ENCODE measurements around the gene RAC2.

RAC2 gene

DNA sequence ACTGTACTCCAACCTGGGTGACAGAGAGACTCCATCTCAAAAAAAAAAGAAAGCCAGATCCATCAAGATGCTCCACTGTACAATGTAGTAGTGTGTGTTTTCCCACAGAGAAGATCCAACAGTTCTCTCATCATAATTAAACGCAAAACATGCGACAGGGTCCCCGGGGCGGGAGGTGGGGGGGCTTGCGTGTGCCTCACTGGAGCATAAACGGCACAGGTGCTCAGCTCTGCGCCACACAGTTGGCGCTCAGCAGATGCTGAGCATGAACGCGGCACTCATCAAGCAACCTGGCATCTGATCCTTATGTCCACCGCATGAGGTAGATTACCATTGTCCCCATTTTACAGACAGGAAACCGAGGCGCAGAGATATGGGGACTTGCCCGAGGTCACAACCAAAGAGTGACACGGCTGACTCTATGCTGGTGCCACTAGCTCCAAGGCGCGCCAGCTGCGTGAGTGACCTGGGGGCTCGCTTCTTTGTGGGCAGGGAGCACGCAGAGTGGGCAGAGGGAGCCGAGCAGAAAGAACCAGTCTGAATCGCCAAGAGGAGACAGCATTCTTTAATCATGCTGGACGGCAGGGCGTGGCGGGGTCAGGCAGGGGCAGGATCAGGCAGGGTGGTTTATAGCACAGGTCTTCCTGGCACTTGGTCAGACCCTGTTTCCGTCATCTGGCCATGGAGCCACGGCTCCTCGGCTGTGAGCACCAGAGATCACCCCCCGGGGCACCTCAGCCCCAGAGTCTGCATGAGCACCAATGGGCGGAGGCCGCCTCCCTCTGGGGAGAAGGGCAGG is 64.2 kb downstream of the RAC2 start:
- no peak overlapping the region for H3K4me2 ChIP-seq (ENCODE audit: low read length)

DNA sequence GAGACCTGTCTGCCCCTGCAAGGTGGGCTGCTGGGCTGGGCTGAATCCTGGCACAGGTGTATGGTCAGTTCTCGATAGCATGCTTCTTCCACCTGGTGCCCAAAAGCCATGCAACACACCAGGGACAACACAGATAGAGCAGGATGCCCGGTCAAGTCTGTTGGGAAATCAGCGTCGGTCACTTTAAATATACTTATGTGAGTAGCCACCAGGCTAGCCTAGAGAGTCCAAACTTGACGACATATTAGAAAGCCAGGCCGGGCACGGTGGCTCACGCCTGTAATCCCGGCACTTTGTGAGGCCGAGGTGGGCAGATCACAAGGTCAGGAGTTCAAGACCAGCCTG is 65.0 kb downstream of the RAC2 start:
- Histone ChIP-seq H3K4me3 (ENCODE audit: low read depth, low read length, poor library complexity, severe bottlenecking) (no peak overlapping the region), H3K79me2 (ENCODE audit: insufficient read depth, low read length) (no peaks in the 10 kb centered on the region), H3K4me1 (ENCODE audit: insufficient read depth, low read length, severe bottlenecking) (peaks cover 6% of the 10 kb centered on the region), H3K36me3 (ENCODE audit: insufficient read depth, low read length) (no peaks in the 10 kb centered on the region), H3K9ac (ENCODE audit: low read length) (no peak overlapping the region), H3K27ac (ENCODE audit: low read depth, low read length, poor library complexity, severe bottlenecking) (no peak overlapping the region), H3K27me3 (ENCODE audit: insufficient read depth, low read length) (peaks cover 25% of the 10 kb centered on the region), H2AFZ (ENCODE audit: low read length) (no peak overlapping the region), H4K20me1 (ENCODE audit: insufficient read depth, low read length) (no peaks in the 10 kb centered on the region), H3K9me2 (ENCODE audit: low read depth, low read length) (no peaks in the 10 kb centered on the region), H3F3A (ENCODE audit: insufficient read depth, low read length) (no peaks in the 10 kb centered on the region), H3K9me3 (ENCODE audit: low read length) (no peaks in the 10 kb centered on the region), H3K4me2 (ENCODE audit: low read length) (no peak overlapping the region)
- no peak for TF ChIP-seq EZH2 (IDR thresholded peaks at IDR 0.05; ENCODE audit: borderline replicate concordance, low read length)
- TF ChIP-seq, protein P1, sequence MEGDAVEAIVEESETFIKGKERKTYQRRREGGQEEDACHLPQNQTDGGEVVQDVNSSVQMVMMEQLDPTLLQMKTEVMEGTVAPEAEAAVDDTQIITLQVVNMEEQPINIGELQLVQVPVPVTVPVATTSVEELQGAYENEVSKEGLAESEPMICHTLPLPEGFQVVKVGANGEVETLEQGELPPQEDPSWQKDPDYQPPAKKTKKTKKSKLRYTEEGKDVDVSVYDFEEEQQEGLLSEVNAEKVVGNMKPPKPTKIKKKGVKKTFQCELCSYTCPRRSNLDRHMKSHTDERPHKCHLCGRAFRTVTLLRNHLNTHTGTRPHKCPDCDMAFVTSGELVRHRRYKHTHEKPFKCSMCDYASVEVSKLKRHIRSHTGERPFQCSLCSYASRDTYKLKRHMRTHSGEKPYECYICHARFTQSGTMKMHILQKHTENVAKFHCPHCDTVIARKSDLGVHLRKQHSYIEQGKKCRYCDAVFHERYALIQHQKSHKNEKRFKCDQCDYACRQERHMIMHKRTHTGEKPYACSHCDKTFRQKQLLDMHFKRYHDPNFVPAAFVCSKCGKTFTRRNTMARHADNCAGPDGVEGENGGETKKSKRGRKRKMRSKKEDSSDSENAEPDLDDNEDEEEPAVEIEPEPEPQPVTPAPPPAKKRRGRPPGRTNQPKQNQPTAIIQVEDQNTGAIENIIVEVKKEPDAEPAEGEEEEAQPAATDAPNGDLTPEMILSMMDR (IDR thresholded peaks at IDR 0.05; ENCODE audit: low read length), result no peak

More for the DNA sequence above, 64.2 kb downstream of the RAC2 start:
- H3K4me1 ChIP-seq (ENCODE audit: insufficient read depth, low read length, severe bottlenecking), result peaks cover 6% of the 10 kb centered on the region
- no peaks in the 10 kb centered on the region for H3K9me2 ChIP-seq (ENCODE audit: low read depth, low read length)
- H3K27me3 ChIP-seq (ENCODE audit: insufficient read depth, low read length), result peaks cover 22% of the 10 kb centered on the region; the same call in 1 of the 2 replicates
- H3K4me3 ChIP-seq (ENCODE audit: low read depth, low read length, poor library complexity, severe bottlenecking), result no peak overlapping the region
- no peaks in the 10 kb centered on the region for H3K36me3 ChIP-seq (ENCODE audit: insufficient read depth, low read length)
- no peaks in the 10 kb centered on the region for H3K79me2 ChIP-seq (ENCODE audit: insufficient read depth, low read length)
- H2AFZ ChIP-seq (ENCODE audit: low read length), result no peak overlapping the region
- H3K27ac ChIP-seq (ENCODE audit: low read depth, low read length, poor library complexity, severe bottlenecking), result no peak overlapping the region
- no peaks in the 10 kb centered on the region for H3K9me3 ChIP-seq (ENCODE audit: low read length)
- H4K20me1 ChIP-seq (ENCODE audit: insufficient read depth, low read length), result no peaks in the 10 kb centered on the region
- TF ChIP-seq EZH2 (IDR thresholded peaks at IDR 0.05; ENCODE audit: borderline replicate concordance, low read length), result no peak
- TF ChIP-seq, protein P1 (IDR thresholded peaks at IDR 0.05; ENCODE audit: low read length), result no peak
- H3K9ac ChIP-seq (ENCODE audit: low read length), result no peak overlapping the region
- H3F3A ChIP-seq (ENCODE audit: insufficient read depth, low read length), result no peaks in the 10 kb centered on the region

DNA sequence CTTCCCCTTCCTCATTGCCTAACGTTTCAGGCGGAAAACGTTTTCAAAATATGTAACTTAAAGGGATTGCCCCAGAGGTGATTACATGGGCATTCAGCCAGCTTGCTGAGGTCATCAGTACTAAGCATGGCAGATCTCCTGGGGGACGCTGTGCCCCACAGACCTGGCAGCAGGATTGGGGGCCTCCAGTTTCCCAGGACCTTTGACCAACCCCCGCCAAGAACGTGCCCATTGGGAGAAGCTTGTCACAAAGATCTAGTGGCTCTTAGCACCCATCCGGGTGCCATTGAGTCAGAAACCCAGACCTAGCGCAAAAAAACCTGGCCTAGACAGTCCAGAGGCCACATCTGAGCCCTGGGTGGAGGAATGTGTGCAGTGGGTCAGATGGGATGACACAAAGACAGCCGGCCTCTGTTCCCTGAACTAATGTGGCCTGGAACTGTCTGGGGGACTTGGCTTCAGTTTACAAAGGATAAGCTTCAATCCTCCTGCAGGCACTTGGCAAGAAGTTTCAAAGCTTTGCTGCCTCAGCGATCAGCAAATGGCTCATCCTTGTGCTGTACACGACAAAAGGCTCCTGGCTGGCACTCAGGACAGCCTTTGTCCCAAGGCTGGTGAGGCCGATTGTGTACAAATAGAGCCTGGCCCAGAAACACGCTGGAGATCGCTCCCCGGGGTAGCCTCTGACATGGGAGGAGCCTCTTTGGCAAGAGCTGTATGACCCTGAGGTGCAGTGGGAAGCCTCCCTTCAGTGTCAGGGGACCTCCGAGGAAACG is 65.5 kb downstream of the RAC2 start:
- H3K79me2 ChIP-seq (ENCODE audit: insufficient read depth, low read length), result no peaks in the 10 kb centered on the region
- H4K20me1 ChIP-seq (ENCODE audit: insufficient read depth, low read length), result no peaks in the 10 kb centered on the region
- H3K4me3 ChIP-seq (ENCODE audit: low read depth, low read length, poor library complexity, severe bottlenecking), result no peak overlapping the region
- no peaks in the 10 kb centered on the region for H3F3A ChIP-seq (ENCODE audit: insufficient read depth, low read length)
- no peak overlapping the region for H3K9ac ChIP-seq (ENCODE audit: low read length)
- TF ChIP-seq, protein P1 (IDR thresholded peaks at IDR 0.05; ENCODE audit: low read length), result no peak
- TF ChIP-seq EZH2 (IDR thresholded peaks at IDR 0.05; ENCODE audit: borderline replicate concordance, low read length), result no peak
- no peak overlapping the region for H2AFZ ChIP-seq (ENCODE audit: low read length)
- no peak overlapping the region for H3K4me2 ChIP-seq (ENCODE audit: low read length)
- no peaks in the 10 kb centered on the region for H3K9me2 ChIP-seq (ENCODE audit: low read depth, low read length)
- H3K9me3 ChIP-seq (ENCODE audit: low read length), result no peaks in the 10 kb centered on the region
- peaks cover 6% of the 10 kb centered on the region for H3K4me1 ChIP-seq (ENCODE audit: insufficient read depth, low read length, severe bottlenecking)
- no peak overlapping the region for H3K27ac ChIP-seq (ENCODE audit: low read depth, low read length, poor library complexity, severe bottlenecking)
- H3K27me3 ChIP-seq (ENCODE audit: insufficient read depth, low read length), result peaks cover 25% of the 10 kb centered on the region
- no peaks in the 10 kb centered on the region for H3K36me3 ChIP-seq (ENCODE audit: insufficient read depth, low read length)
